Chondrocyte (in vitro differentiated cells): ENCODE measurements around the gene FAM184A. TPM values are rescaled to one million over a fixed set of nuclear protein-coding genes. Genes with fewer than 3 reads are reported as not detected.

ENCODE experiments used
- DNase-seq: peaks from one replicate; pipeline ENCODE4 v3.0.0; 2021; ENCODE audit warnings: mixed read lengths, low spot score
- H3K27ac Mint-ChIP-seq: one replicate; pipeline ENCODE4 v1.8.0; 2021; ENCODE audit warnings: mild to moderate bottlenecking, moderate library complexity, mixed read lengths; ENCODE audit not compliant: unreplicated experiment
- H3K27me3 Mint-ChIP-seq: 2 replicates; pipeline ENCODE4 v1.8.0; 2021; ENCODE audit warnings: low read depth, mixed read lengths
- H3K36me3 Mint-ChIP-seq: 2 replicates; pipeline ENCODE4 v1.8.0; 2021; ENCODE audit warnings: low read depth, mixed read lengths
- H3K4me1 Mint-ChIP-seq: 2 replicates; pipeline ENCODE4 v1.8.0; 2021; ENCODE audit warnings: low read depth, mild to moderate bottlenecking, mixed read lengths
- H3K4me3 Mint-ChIP-seq: one replicate; pipeline ENCODE4 v1.8.0; 2021; ENCODE audit warnings: mild to moderate bottlenecking, moderate library complexity, mixed read lengths; ENCODE audit not compliant: unreplicated experiment
- H3K9me3 Mint-ChIP-seq: 2 replicates; pipeline ENCODE4 v1.8.0; 2021; ENCODE audit warnings: low read depth, mixed read lengths
- CTCF ChIP-seq: fragments of 200-600 bp; sonication (generic); IDR thresholded peaks from 2 replicates; pipeline ENCODE4 v1.5.0; 2021; ENCODE audit warnings: antibody characterized with exemption, mild to moderate bottlenecking, moderate library complexity
- total RNA-seq: library from RNA; stranded (reverse); gene quantifications from 3 replicates; pipeline ENCODE4 v1.2.1, GENCODE V29; 2021

The FAM184A gene
- total RNA-seq, 1 donor from 2014 or later, result 0.52 TPM

GRCh38 chr6:119077643-119078375 is 655 bp downstream of the FAM184A start:
- H3K27ac Mint-ChIP-seq, result no peak overlapping the region
- H3K36me3 Mint-ChIP-seq, result no peaks in the 10 kb centered on the region
- H3K9me3 Mint-ChIP-seq, result no peaks in the 10 kb centered on the region
- peaks cover 10% of the 10 kb centered on the region for H3K4me1 Mint-ChIP-seq
- H3K4me3 Mint-ChIP-seq, result peak overlapping the region; percentile 56
- no peak for DNase-seq
- H3K27me3 Mint-ChIP-seq, result peaks cover 13% of the 10 kb centered on the region
- no peak for TF ChIP-seq CTCF

- Mint-ChIP-seq H3K27me3 (peaks cover 13% of the 10 kb centered on the region), H3K9me3 (no peaks in the 10 kb centered on the region), H3K27ac (no peak overlapping the region), H3K4me3 (no peak overlapping the region), H3K36me3 (no peaks in the 10 kb centered on the region), H3K4me1 (peaks cover 10% of the 10 kb centered on the region)
- no peak for DNase-seq
- TF ChIP-seq CTCF, result no peak
Observed at GRCh38 chr6:119077391-119077642, 1.1 kb downstream of the FAM184A start.

- H3K27ac Mint-ChIP-seq, result no peak overlapping the region
- H3K27me3 Mint-ChIP-seq, result peaks cover 15% of the 10 kb centered on the region
- no peaks in the 10 kb centered on the region for H3K36me3 Mint-ChIP-seq
- DNase-seq, result no peak
- no peak overlapping the region for H3K4me3 Mint-ChIP-seq
- H3K9me3 Mint-ChIP-seq, result no peaks in the 10 kb centered on the region
- TF ChIP-seq CTCF, result no peak
- peaks cover 10% of the 10 kb centered on the region for H3K4me1 Mint-ChIP-seq
Observed at GRCh38 chr6:119076576-119077390, 1.7 kb downstream of the FAM184A start.

- H3K9me3 Mint-ChIP-seq, result no peaks in the 10 kb centered on the region
- no peak overlapping the region for H3K4me3 Mint-ChIP-seq
- no peaks in the 10 kb centered on the region for H3K36me3 Mint-ChIP-seq
Observed at GRCh38 chr6:119076173-119076572, 2.3 kb downstream of the FAM184A start.

More at GRCh38 chr6:119076173-119076572, 2.3 kb downstream of the FAM184A start:
- peaks cover 10% of the 10 kb centered on the region for H3K4me1 Mint-ChIP-seq
- TF ChIP-seq CTCF, result no peak
- peaks cover 15% of the 10 kb centered on the region for H3K27me3 Mint-ChIP-seq
- no peak for DNase-seq
- no peak overlapping the region for H3K27ac Mint-ChIP-seq
